Measurements from ENCODE around the gene NRXN3.

GRCh38 chr14:79878785-79879184 lies 1708.6 kb downstream of the NRXN3 start:
- TF ChIP-seq CTCF (conservative IDR thresholded peaks at IDR 0.05 in 1 of 2, IDR thresholded peaks at IDR 0.05 in 1 of 2; ENCODE audit: low read depth in 1 of 2, low read length in 2 of 2) = no peak
- no peak for TF ChIP-seq EZH2 (IDR thresholded peaks at IDR 0.05; ENCODE audit: low read length, missing control alignments)

Data from fibroblast of lung (primary cell).